H1 (cell line): Measurements from ENCODE around the gene STAP2. TPM values are rescaled to one million over a fixed set of nuclear protein-coding genes. Genes with fewer than 3 reads are reported as not detected.

ENCODE experiments used
- CTCF ChIA-PET: fragments of 300-600 bp; sonication (Branson Sonifier 250); formaldehyde crosslinking; loops from one replicate; lab custom pipeline; 2021; ENCODE audit not compliant: partially characterized antibody; lab: Charles Lee
- POLR2A ChIA-PET: fragments of 300-600 bp; sonication (Branson Sonifier 250); formaldehyde crosslinking; loops from one replicate; lab custom pipeline; 2021; ENCODE audit warnings: inconsistent platforms; ENCODE audit not compliant: partially characterized antibody; lab: Charles Lee
- DNase-seq, 2 experiments: peaks; one replicate each; pipeline versions ENCODE4 v3.0.0 to v3.0.0-alpha.2; 2010 to 2022; ENCODE audit warnings: low spot score in 2 of 2, low read depth in 1 of 2, mixed read lengths in 1 of 2
- FAIRE-seq: peaks from 2 replicates; lab custom pipeline; 2011; peaks lifted over from hg19 to GRCh38; lab: Jason Lieb, UNC
- H2AFZ ChIP-seq: 2 replicates; pipeline ENCODE4 v1.8.1; 2012; ENCODE audit warnings: low read length, inconsistent platforms
- H2AK5ac ChIP-seq: 2 replicates; pipeline ENCODE4 v1.6.1; 2013; ENCODE audit warnings: low read depth, low read length
- H2BK120ac ChIP-seq: replicated peaks from 2 replicates; pipeline ENCODE3; 2013; ENCODE audit warnings: low read depth, low read length, inconsistent platforms
- H2BK12ac ChIP-seq: 2 replicates; pipeline ENCODE4 v1.6.1; 2013; ENCODE audit warnings: low read depth, low read length
- H2BK15ac ChIP-seq: 2 replicates; pipeline ENCODE4 v1.6.1; 2013; ENCODE audit warnings: low read length
- H2BK20ac ChIP-seq: 2 replicates; pipeline ENCODE4 v1.6.1; 2013; ENCODE audit warnings: low read length
- H2BK5ac ChIP-seq: 2 replicates; pipeline ENCODE4 v1.6.1; 2013; ENCODE audit warnings: low read depth, low read length
- H3K14ac ChIP-seq: 2 replicates; pipeline ENCODE4 v1.6.1; 2013; ENCODE audit warnings: inconsistent platforms; ENCODE audit not compliant: insufficient read length
- H3K18ac ChIP-seq: 2 replicates; pipeline ENCODE4 v1.6.1; 2013; ENCODE audit warnings: low read length; ENCODE audit errors: extremely low read depth
- H3K23ac ChIP-seq: 2 replicates; pipeline ENCODE4 v1.6.1; 2013; ENCODE audit warnings: inconsistent platforms; ENCODE audit not compliant: insufficient read length
- H3K23me2 ChIP-seq: 2 replicates; pipeline ENCODE4 v1.6.1; 2013; ENCODE audit warnings: low read depth, low read length
- H3K27ac ChIP-seq: 2 replicates; pipeline ENCODE4 v1.6.1; 2011; ENCODE audit warnings: low read depth, low read length, inconsistent platforms
- H3K27me3 ChIP-seq, 4 experiments: replicated peaks in 1 of 4; 1 replicate in 1 of 4; 2 replicates in 3 of 4; pipeline versions ENCODE4 v1.6.1 to v1.8.1; 2011 to 2013; ENCODE audit warnings: low read length in 3 of 4, mild to moderate bottlenecking in 3 of 4, inconsistent platforms in 2 of 4, mixed read lengths in 2 of 4, moderate library complexity in 1 of 4; ENCODE audit not compliant: control insufficient read depth in 3 of 4, insufficient read depth in 3 of 4; ENCODE audit errors: extremely low read depth in 1 of 4
- H3K36me3 ChIP-seq, 4 experiments: 2 replicates each; pipeline versions ENCODE4 v1.6.1 to v1.8.1; 2011 to 2013; ENCODE audit warnings: mild to moderate bottlenecking in 4 of 4, low read length in 3 of 4, moderate library complexity in 2 of 4, control low read depth in 1 of 4, inconsistent platforms in 1 of 4; ENCODE audit not compliant: insufficient read depth in 4 of 4, control insufficient read depth in 2 of 4
- H3K4ac ChIP-seq: replicated peaks from 2 replicates; pipeline ENCODE3; 2013; ENCODE audit warnings: low read length, low read depth, mixed read lengths, inconsistent platforms; ENCODE audit not compliant: insufficient read length
- H3K4me1 ChIP-seq, 4 experiments: replicated peaks in 1 of 4; 1 replicate in 1 of 4; 2 replicates in 3 of 4; pipeline versions ENCODE4 v1.6.1 to v1.8.1; 2011 to 2013; ENCODE audit warnings: low read length in 3 of 4, inconsistent platforms in 2 of 4, mixed read lengths in 1 of 4; ENCODE audit not compliant: insufficient read depth in 4 of 4, control insufficient read depth in 3 of 4
- H3K4me2 ChIP-seq, 2 experiments: 2 replicates each; pipeline versions ENCODE4 v1.6.1 to v1.8.1; 2011 to 2013; ENCODE audit warnings: low read depth in 2 of 2, low read length in 2 of 2, control low read depth in 1 of 2, inconsistent platforms in 1 of 2, mild to moderate bottlenecking in 1 of 2; ENCODE audit not compliant: insufficient read depth in 1 of 2
- H3K4me3 ChIP-seq, 4 experiments: fragments of 200-600, 300-600 bp in 1 of 4; sonication (generic), shearing (Covaris generic), sonication (Bioruptor Twin) in 1 of 4; 2 replicates each; pipeline versions ENCODE4 v1.5.1 to v1.8.1; 2011 to 2016; ENCODE audit warnings: low read length in 4 of 4, low read depth in 3 of 4, control low read depth in 2 of 4, inconsistent platforms in 2 of 4, mild to moderate bottlenecking in 2 of 4, mixed read lengths in 1 of 4, moderate library complexity in 1 of 4; ENCODE audit not compliant: insufficient read depth in 2 of 4; ENCODE audit errors: extremely low read depth in 1 of 4
- H3K56ac ChIP-seq: replicated peaks from 2 replicates; pipeline ENCODE3; 2013; ENCODE audit warnings: low read depth, mild to moderate bottlenecking, mixed read lengths, low read length, inconsistent platforms; ENCODE audit not compliant: insufficient read length
- H3K79me1 ChIP-seq: 2 replicates; pipeline ENCODE4 v1.6.1; 2013; ENCODE audit warnings: low read depth, low read length, control low read depth
- H3K79me2 ChIP-seq, 2 experiments: 2 replicates each; pipeline versions ENCODE4 v1.6.1 to v1.8.1; 2012 to 2013; ENCODE audit warnings: low read length in 2 of 2, mild to moderate bottlenecking in 2 of 2, inconsistent platforms in 1 of 2; ENCODE audit not compliant: insufficient read depth in 2 of 2, control insufficient read depth in 1 of 2
- H3K9ac ChIP-seq, 4 experiments: replicated peaks in 1 of 4; 1 replicate in 1 of 4; 2 replicates in 3 of 4; pipeline versions ENCODE4 v1.6.1 to v1.8.1; 2011 to 2013; ENCODE audit warnings: low read depth in 3 of 4, low read length in 3 of 4, control low read depth in 2 of 4, mild to moderate bottlenecking in 2 of 4, moderate library complexity in 2 of 4, inconsistent platforms in 1 of 4; ENCODE audit errors: extremely low read depth in 1 of 4
- H3K9me3 ChIP-seq, 2 experiments: 2 replicates each; pipeline versions ENCODE4 v1.6.1 to v1.8.1; 2012 to 2013; ENCODE audit warnings: mild to moderate bottlenecking in 2 of 2, moderate library complexity in 2 of 2, control low read depth in 1 of 2, inconsistent platforms in 1 of 2, low read depth in 1 of 2, low read length in 1 of 2, mixed read lengths in 1 of 2; ENCODE audit not compliant: insufficient read depth in 2 of 2
- H4K20me1 ChIP-seq, 2 experiments: replicated peaks in 1 of 2; 2 replicates each; pipeline versions ENCODE3 to v1.8.1; 2011 to 2013; ENCODE audit warnings: inconsistent platforms in 2 of 2, low read length in 2 of 2, mild to moderate bottlenecking in 1 of 2; ENCODE audit not compliant: insufficient read depth in 2 of 2, control insufficient read depth in 1 of 2
- H4K5ac ChIP-seq: 2 replicates; pipeline ENCODE4 v1.6.1; 2013; ENCODE audit warnings: low read length, low read depth, mixed read lengths, inconsistent platforms; ENCODE audit not compliant: insufficient read length
- H4K8ac ChIP-seq: 2 replicates; pipeline ENCODE4 v1.8.0; 2013; ENCODE audit warnings: mild to moderate bottlenecking, moderate library complexity, low read length, inconsistent platforms; ENCODE audit not compliant: insufficient read depth; ENCODE audit errors: extremely low read depth
- H4K91ac ChIP-seq: replicated peaks from 2 replicates; pipeline ENCODE3; 2013; ENCODE audit warnings: low read length, mixed read lengths, inconsistent platforms; ENCODE audit not compliant: insufficient read length
- CBX8 ChIP-seq: fragments of 300-800, 300-1000 bp; sonication (generic); IDR thresholded peaks from 2 replicates; pipeline ENCODE4 v1.7.1; 2016; ENCODE audit warnings: low read depth, low read length, borderline replicate concordance
- EGR1 ChIP-seq: IDR thresholded peaks from 2 replicates; pipeline ENCODE4 v1.6.1; 2011; ENCODE audit warnings: low read depth, low read length, borderline replicate concordance
- POLR2A ChIP-seq, 2 experiments: IDR thresholded peaks; 1 replicate in 1 of 2; 2 replicates in 1 of 2; pipeline ENCODE4 v1.6.1; 2011; ENCODE audit warnings: low read depth in 2 of 2, low read length in 2 of 2, mild to moderate bottlenecking in 2 of 2; ENCODE audit errors: control extremely low read depth in 1 of 2
- SIN3A ChIP-seq, 2 experiments: IDR thresholded peaks in 1 of 2; conservative IDR thresholded peaks in 1 of 2; 2 replicates each; pipeline ENCODE4 v1.6.1; 2011 to 2012; ENCODE audit warnings: low read length in 2 of 2, improper control_type of control experiment in 1 of 2, low read depth in 1 of 2, mild to moderate bottlenecking in 1 of 2
- SP1 ChIP-seq: IDR thresholded peaks from 2 replicates; pipeline ENCODE4 v1.6.1; 2011; ENCODE audit warnings: low read depth, low read length
- TAF1 ChIP-seq: IDR thresholded peaks from 2 replicates; pipeline ENCODE4 v1.6.1; 2011; ENCODE audit warnings: mild to moderate bottlenecking, low read depth, low read length
- WGBS, 2 experiments: shearing (Covaris generic) in 1 of 2; methylation state at CpG; one replicate each; pipeline versions ENCODE4 v1.1.6 to v1.1.7; 2013 to 2015; ENCODE audit warnings: low lambda C conversion rate in 2 of 2, mixed read lengths in 2 of 2, inconsistent platforms in 1 of 2, low coverage in 1 of 2, missing lambda C conversion rate in 1 of 2; ENCODE audit not compliant: insufficient replicate concordance in 2 of 2, insufficient coverage in 1 of 2, insufficient read length in 1 of 2; ENCODE audit errors: extremely low coverage in 1 of 2, missing lambda C conversion rate in 1 of 2; 5-methylcytosine and 5-hydroxymethylcytosine counted together
- long read RNA-seq, 2 experiments: library from RNA in 1 of 2; library from capped mRNA in 1 of 2; stranded (forward); transcript quantifications; one replicate each; pipeline ENCODE4 v2.0.0, GENCODE V29; 2021; ENCODE audit warnings: inconsistent platforms in 1 of 2
- polyA minus RNA-seq, 3 experiments: library from RNA; depleted of rRNA, polyadenylated mRNA; stranded (reverse); fragments of >200 nt; gene quantifications; 1 replicate in 2 of 3; 2 replicates in 1 of 3; pipeline ENCODE4 v1.2.3, GENCODE V29; 2011
- polyA plus RNA-seq, 7 experiments: library from polyadenylated mRNA; depleted of rRNA in 3 of 7; stranded (reverse) in 5 of 7; unstranded in 2 of 7; fragments of >200 nt in 5 of 7; fragments of 200-250 nt in 2 of 7; gene quantifications; 1 replicate in 5 of 7; 2 replicates in 1 of 7; 4 replicates in 1 of 7; pipeline versions ENCODE4 v1.2.1 to v1.2.3, GENCODE V29; 2011 to 2013; ENCODE audit warnings: missing spikeins in 2 of 7, mixed read lengths in 2 of 7
- total RNA-seq: library from RNA; stranded (reverse); fragmentation: NEBNext Ultra II Directional; extraction: Animal tissue kit (Norgen Biotek cat#: 25700); gene quantifications from 2 replicates; pipeline ENCODE4 v1.2.1, GENCODE V29; 2021

STAP2 gene
- total RNA-seq (15.3 and 18.1 TPM in 2 replicates), polyA plus RNA-seq (2011; rRNA removed) (33.6 and 37.3 TPM in 2 replicates), polyA minus RNA-seq (2011; rRNA and poly(A)+ RNA removed) (11.4 and 11.9 TPM in 2 replicates)
- polyA plus RNA-seq (2011; cell fraction: cytosol; rRNA removed): 39.4 TPM
- 33.5 TPM for polyA plus RNA-seq (2011; cell fraction: nucleus; rRNA removed)
- 21.5 to 32.2 TPM (median 25.1 TPM) in 4 replicates for polyA plus RNA-seq (2012, experiment 1 of 2)
- 30.2 TPM for polyA plus RNA-seq (2012, experiment 2 of 2)
- polyA plus RNA-seq (2013, experiment 1 of 2): 18.5 TPM
- 19.0 TPM for polyA plus RNA-seq (2013, experiment 2 of 2)
- 12.0 TPM for polyA minus RNA-seq (2011; cell fraction: cytosol; rRNA and poly(A)+ RNA removed)
- polyA minus RNA-seq (2011; cell fraction: nucleus; rRNA and poly(A)+ RNA removed): 8.0 TPM
- long read RNA-seq, experiment 1, partial matches to known transcripts: 2 of 8 reads
- long read RNA-seq, experiment 1, other reads (novel, unspliced or antisense): 3 of 8 reads
- long read RNA-seq, experiment 2, transcript STAP2-201 (13 exons, 1,426 nt): major isoform, 5 of 12 reads
- long read RNA-seq, experiment 2, partial matches to known transcripts: 0 of 12 reads
- long read RNA-seq, experiment 2, other reads (novel, unspliced or antisense): 4 of 12 reads

GRCh38 chr19:4338441-4339355, at the start of gene STAP2:
STAP2 (minus strand) TSS chr19:4338827; CDS start chr19:4338753, 74 bp downstream.
- Histone ChIP-seq H3K23ac (no peak within 1 kb of the TSS), H2BK12ac (peak within 1 kb of the TSS; percentile 77; the same call in 1 of the 2 replicates), H3K27ac (no peak within 1 kb of the TSS), H4K20me1 (peaks cover 0 to 10% of the 10 kb centered on the region in 2 experiments), H3K4me2 (peak within 1 kb of the TSS; percentile 73 to 74), H2BK120ac (no peak within 1 kb of the TSS), H3K27me3 (no peaks in the 10 kb centered on the region), H3K79me1 (no peaks in the 10 kb centered on the region), H4K8ac (no peak within 1 kb of the TSS; the same call in 1 of the 2 replicates), H3K14ac (no peak within 1 kb of the TSS), H2BK20ac (0 out of 2 replicates have a peak within 1 kb of the TSS, but pooled peaks have one; percentile 7), H3K56ac (no peak within 1 kb of the TSS), H4K91ac (no peak within 1 kb of the TSS), H3K79me2 (no peaks in the 10 kb centered on the region), H4K5ac (no peak within 1 kb of the TSS), H3K18ac (peak within 1 kb of the TSS; percentile 62), H3K9ac (peak within 1 kb of the TSS in 3 of 4 experiments; percentile 17 to 68 (median 25); a peak in 5 of 7 replicates), H3K4me1 (peaks cover 0 to 12% (median 5%) of the 10 kb centered on the region in 4 experiments; a peak in 4 of 7 replicates), H2AK5ac (no peak within 1 kb of the TSS), H3K36me3 (peaks cover 0 to 3% (median 0%) of the 10 kb centered on the region in 4 experiments; a peak in 2 of 8 replicates), H2BK15ac (peak within 1 kb of the TSS; percentile 90; the same call in 1 of the 2 replicates), H2BK5ac (no peak within 1 kb of the TSS; the same call in 1 of the 2 replicates), H3K9me3 (no peaks in the 10 kb centered on the region), H3K4ac (no peak within 1 kb of the TSS), H3K4me3 (peak within 1 kb of the TSS; percentile 20 to 52 (median 30); a peak in 6 of 8 replicates), H3K23me2 (peaks cover 30% of the 10 kb centered on the region), H2AFZ (no peak within 1 kb of the TSS)
- 60% methylated on average over 21 of the region's 27 CpGs; no CpG with 5 or more reads in 1 of the 2 experiments for WGBS, 2 experiments
- DNase-seq (peak in 1 of 2 experiments; percentile 66), FAIRE-seq (no peak)
- ChIA-PET POLR2A (interaction anchor here (0.6 to 2.2 kb wide), 11 partner anchors 9 to 307 kb away, joined by 3 to 9 read pairs (median 3); partner anchors contain the start of gene SH3GL1), CTCF (interaction anchor here (0.6 to 20.4 kb wide), 8 partner anchors 14 to 462 kb away, joined by 3 to 311 read pairs (median 3); partner anchors contain the start of gene SHD)
- TF ChIP-seq SP1 (peak; percentile 52), CBX8 (no peak), TAF1 (0 out of 2 replicates have a peak, but pooled peaks have one; percentile 10), POLR2A (IDR thresholded peaks at IDR 0.05; ENCODE audit: control extremely low read depth in 1 of 2, low read depth in 2 of 2, low read length in 2 of 2) (peak in 1 of 2 experiments; percentile 55; a peak in 1 of 3 replicates), EGR1 (no peak), SIN3A (conservative IDR thresholded peaks at IDR 0.05 in 1 of 2, IDR thresholded peaks at IDR 0.05 in 1 of 2; ENCODE audit: low read depth in 1 of 2, low read length in 2 of 2) (0 out of 4 replicates have a peak, but pooled peaks of 1 of the 2 experiments have one; percentile 8)
